K562 (cell line): ENCODE results near the gene TCP11. TPM values are rescaled to one million over a fixed set of nuclear protein-coding genes. Genes with fewer than 3 reads are reported as not detected.

ENCODE experiments used
- ATAC-seq: fragments of 200-7000 bp; cut with Tn5 transposase; 3 replicates; pipeline ENCODE4 v1.9.1; 2020; ENCODE audit warnings: moderate library complexity
- BruUV-seq: library from RNA; stranded (reverse); fragments of 400-500 nt; replicated peaks from 2 replicates; lab custom pipeline; 2021; lab: Mats Ljungman, UMichigan
- CTCF ChIA-PET: fragments of 300-600 bp; formaldehyde crosslinking; extraction: SDS; loops from one replicate; lab custom pipeline; 2021; ENCODE audit warnings: low intra/inter-chr PET ratio; lab: Yijun Ruan, JAX
- POLR2A ChIA-PET: fragments of 300-600, 350-650 bp; sonication (Branson Sonifier 250); formaldehyde crosslinking; extraction: SDS; loops from one replicate; lab custom pipeline; 2021; ENCODE audit warnings: antibody characterized with exemption, inconsistent platforms; lab: Yijun Ruan, JAX
- DNase-seq, 4 experiments: peaks; one replicate each; pipeline versions ENCODE4 v3.0.0 to v3.0.0-alpha.2; 2011 to 2018; ENCODE audit warnings: low spot score in 3 of 4, mixed read lengths in 3 of 4; ENCODE audit errors: extremely low read depth in 1 of 4
- FAIRE-seq: peaks from 2 replicates; lab custom pipeline; 2011; peaks lifted over from hg19 to GRCh38; lab: Jason Lieb, UNC
- H2AFZ ChIP-seq: 2 replicates; pipeline ENCODE4 v1.6.0; 2011; ENCODE audit warnings: low read depth, low read length, control low read depth, inconsistent platforms
- H3K27ac ChIP-seq: fragments of 200-600 bp; 3 replicates; pipeline ENCODE4 v1.8.0; 2011; ENCODE audit warnings: low read depth, mild to moderate bottlenecking, control low read depth, inconsistent platforms, low read length, moderate library complexity, mixed read lengths; ENCODE audit errors: extremely low read depth
- H3K27me3 ChIP-seq, 2 experiments: fragments of 300-600 bp in 1 of 2; 2 replicates in 1 of 2; 3 replicates in 1 of 2; pipeline versions ENCODE4 v1.6.0 to v1.8.0; 2011; ENCODE audit warnings: inconsistent platforms in 2 of 2, low read length in 2 of 2, mild to moderate bottlenecking in 1 of 2, mixed read lengths in 1 of 2, moderate library complexity in 1 of 2; ENCODE audit not compliant: control insufficient read depth in 2 of 2, insufficient read depth in 2 of 2
- H3K36me3 ChIP-seq: fragments of 300-600 bp; 3 replicates; pipeline ENCODE4 v1.8.0; 2011; ENCODE audit warnings: mild to moderate bottlenecking, low read length, inconsistent platforms; ENCODE audit not compliant: control insufficient read depth, insufficient read depth
- H3K4me1 ChIP-seq, 2 experiments: fragments of 200-600 bp in 1 of 2; replicated peaks in 1 of 2; 2 replicates in 1 of 2; 3 replicates in 1 of 2; pipeline versions ENCODE4 v1.5.1 to v1.8.0; 2011; ENCODE audit warnings: inconsistent platforms in 2 of 2, low read length in 2 of 2, mild to moderate bottlenecking in 1 of 2, mixed read lengths in 1 of 2, moderate library complexity in 1 of 2; ENCODE audit not compliant: control insufficient read depth in 2 of 2, insufficient read depth in 2 of 2
- H3K4me2 ChIP-seq: 2 replicates; pipeline ENCODE4 v1.6.1; 2011; ENCODE audit warnings: low read length, control low read depth, inconsistent platforms, mixed read lengths; ENCODE audit not compliant: insufficient read depth
- H3K4me3 ChIP-seq: fragments of 200-600 bp; sonication (generic), shearing (Covaris generic); 2 replicates; pipeline ENCODE4 v1.5.1; 2016; ENCODE audit warnings: control low read depth, inconsistent platforms
- H3K79me2 ChIP-seq: fragments of 200-600 bp; 3 replicates; pipeline ENCODE4 v1.8.0; 2011; ENCODE audit warnings: low read length, inconsistent platforms; ENCODE audit not compliant: control insufficient read depth, insufficient read depth
- H3K9ac ChIP-seq, 2 experiments: 2 replicates each; pipeline versions ENCODE4 v1.6.0 to v1.6.1; 2011; ENCODE audit warnings: low read depth in 2 of 2, low read length in 2 of 2, control low read depth in 1 of 2, inconsistent platforms in 1 of 2, mild to moderate bottlenecking in 1 of 2, mixed read lengths in 1 of 2; ENCODE audit not compliant: insufficient read depth in 1 of 2
- H3K9me1 ChIP-seq: one replicate; pipeline ENCODE4 v1.6.0; 2011; ENCODE audit warnings: inconsistent platforms, mild to moderate bottlenecking, low read length, moderate library complexity; ENCODE audit not compliant: control insufficient read depth, insufficient read depth
- H3K9me3 ChIP-seq: replicated peaks from 2 replicates; pipeline ENCODE4 v1.5.1; 2011; ENCODE audit warnings: low read depth, low read length, inconsistent platforms; ENCODE audit not compliant: control insufficient read depth, insufficient read depth
- H4K20me1 ChIP-seq: replicated peaks from 2 replicates; pipeline ENCODE4 v1.6.1; 2011; ENCODE audit warnings: low read length, inconsistent platforms, mixed read lengths; ENCODE audit not compliant: control insufficient read depth, insufficient read depth
- BDP1 ChIP-seq: IDR thresholded peaks from 3 replicates; pipeline ENCODE4 v1.6.1; 2011; ENCODE audit not compliant: insufficient read length, insufficient read depth
- FOXA3 ChIP-seq, 2 experiments: fragments of 450-650 bp in 1 of 2; sonication (generic) in 1 of 2; formaldehyde crosslinking; IDR thresholded peaks in 1 of 2; conservative IDR thresholded peaks in 1 of 2; 2 replicates each; pipeline versions ENCODE4 v1.4.0 to v1.8.0; 2020 to 2022; ENCODE audit warnings: mild to moderate bottlenecking in 2 of 2, missing genetic modification reagents in 1 of 2
- GABPA ChIP-seq: fragments of 200-800 bp; sonication (Bioruptor generic); conservative IDR thresholded peaks from 2 replicates; pipeline ENCODE4 v1.6.1; 2016; ENCODE audit warnings: low read depth, missing genetic modification characterization, missing compliant biosample characterization
- MYBL2 ChIP-seq, 2 experiments: fragments of 450-650 bp in 1 of 2; sonication (generic) in 1 of 2; formaldehyde crosslinking in 1 of 2; IDR thresholded peaks; 2 replicates each; pipeline versions ENCODE4 v1.6.1 to v1.8.1; 2017 to 2022; ENCODE audit warnings: borderline replicate concordance in 1 of 2, inconsistent platforms in 1 of 2, low read depth in 1 of 2, mild to moderate bottlenecking in 1 of 2, missing genetic modification reagents in 1 of 2, moderate library complexity in 1 of 2
- NELFE ChIP-seq: IDR thresholded peaks from 2 replicates; pipeline ENCODE4 v1.6.1; 2011; ENCODE audit warnings: mild to moderate bottlenecking; ENCODE audit not compliant: insufficient read depth, insufficient read length
- ZNF134 ChIP-seq: fragments of 250-450 bp; sonication (Bioruptor Pico); conservative IDR thresholded peaks from 2 replicates; pipeline ENCODE4 v1.4.0; 2020
- WGBS: fragments of 100-300 bp; shearing (Covaris generic); methylation state at CpG from one replicate; pipeline ENCODE4 v1.1.6; 2016; ENCODE audit warnings: low coverage, mixed read lengths; ENCODE audit not compliant: insufficient coverage; ENCODE audit errors: missing lambda C conversion rate; 5-methylcytosine and 5-hydroxymethylcytosine counted together
- in situ Hi-C: fragments of 300-500 bp; cut with MboI; formaldehyde crosslinking; loops from 4 replicates; pipeline ENCODE4 v1.15.0; 2018; ENCODE audit warnings: inconsistent platforms, mixed read lengths
- intact Hi-C: fragments of 100-400 bp; cut with micrococcal nuclease; formaldehyde crosslinking; loops from 2 replicates; pipeline ENCODE4 v1.14.2; 2022
- polyA plus RNA-seq, 8 experiments: library from polyadenylated mRNA; depleted of rRNA in 4 of 8; stranded (reverse) in 5 of 8; unstranded in 3 of 8; fragments of >200 nt; fragmentation: Nextera tagmentation in 2 of 8; fragmentation: Illumina TruSeq in 1 of 8; extraction: Ambion mirVana in 2 of 8; extraction: Trizol in 1 of 8; gene quantifications; 2 replicates each; pipeline versions ENCODE4 v1.2.1 to v1.2.3, GENCODE V29; 2011 to 2014; ENCODE audit warnings: inconsistent platforms in 1 of 8, missing spikeins in 1 of 8
- total RNA-seq, 7 experiments: library from RNA; depleted of rRNA in 6 of 7; stranded (reverse); fragments of >200 nt in 6 of 7; fragmentation: Illumina TruSeq in 2 of 7; extraction: Trizol in 2 of 7; gene quantifications; 2 replicates each; pipeline versions ENCODE4 v1.2.1 to v1.2.3, GENCODE V29; 2011 to 2021; ENCODE audit warnings: low replicate concordance in 1 of 7
- TF ChIP-seq, protein P1 (sequence below): fragments of 450-650 bp; formaldehyde crosslinking; IDR thresholded peaks from 2 replicates; pipeline ENCODE4 v1.4.0; 2022; ENCODE audit warnings: missing genetic modification characterization
- TF ChIP-seq, protein P2 (sequence below): sonication (generic); IDR thresholded peaks from 2 replicates; pipeline ENCODE4 v1.6.1; 2016

Gene TCP11
- total and polyA plus RNA-seq, 9 of the 15 experiments (the other 6 are each of a cell fraction or from before 2014, with no cell fraction given): not detected

DNA sequence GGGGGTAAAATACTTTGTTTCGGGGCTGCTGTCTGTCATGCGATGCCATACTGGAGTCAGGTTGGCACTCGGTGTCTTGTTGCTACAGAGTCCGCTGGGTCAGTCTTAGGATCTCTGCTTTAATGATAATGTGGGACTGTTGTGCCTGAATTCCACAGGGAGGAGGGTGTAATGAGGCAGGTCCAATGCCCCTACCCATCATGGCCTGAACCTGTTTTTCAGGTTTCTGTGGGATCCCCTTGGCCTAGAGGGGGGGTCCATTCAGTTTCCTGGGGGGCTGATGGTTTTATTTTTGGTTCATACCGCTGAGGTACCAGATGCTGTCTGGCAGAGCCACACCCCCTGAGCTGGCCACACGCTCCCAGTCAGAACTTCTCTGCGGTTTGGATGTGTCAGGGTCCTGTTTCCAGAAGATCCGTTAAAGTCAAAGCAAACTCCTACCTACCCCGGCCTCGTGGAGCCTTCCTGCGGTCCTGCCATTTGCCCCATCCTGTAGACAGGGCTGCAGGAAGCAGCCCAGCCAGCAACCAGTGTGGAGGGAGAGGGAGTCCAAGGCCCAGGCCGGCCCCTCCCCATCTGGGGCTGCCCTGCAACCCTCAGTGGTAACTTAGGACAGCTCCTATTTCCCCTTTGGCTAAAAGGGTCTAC is 69.7 kb downstream of the TCP11 start:
- H3K9me3 ChIP-seq: no peaks in the 10 kb centered on the region
- H2AFZ ChIP-seq: no peak overlapping the region
- no peaks in the 10 kb centered on the region for H3K79me2 ChIP-seq
- no peak for TF ChIP-seq NELFE
- no peak for TF ChIP-seq FOXA3 (CRISPR knock-in tag; conservative IDR thresholded peaks at IDR 0.05 in 1 of 2, IDR thresholded peaks at IDR 0.05 in 1 of 2)
- no peak for TF ChIP-seq BDP1
- TF ChIP-seq, protein P1, sequence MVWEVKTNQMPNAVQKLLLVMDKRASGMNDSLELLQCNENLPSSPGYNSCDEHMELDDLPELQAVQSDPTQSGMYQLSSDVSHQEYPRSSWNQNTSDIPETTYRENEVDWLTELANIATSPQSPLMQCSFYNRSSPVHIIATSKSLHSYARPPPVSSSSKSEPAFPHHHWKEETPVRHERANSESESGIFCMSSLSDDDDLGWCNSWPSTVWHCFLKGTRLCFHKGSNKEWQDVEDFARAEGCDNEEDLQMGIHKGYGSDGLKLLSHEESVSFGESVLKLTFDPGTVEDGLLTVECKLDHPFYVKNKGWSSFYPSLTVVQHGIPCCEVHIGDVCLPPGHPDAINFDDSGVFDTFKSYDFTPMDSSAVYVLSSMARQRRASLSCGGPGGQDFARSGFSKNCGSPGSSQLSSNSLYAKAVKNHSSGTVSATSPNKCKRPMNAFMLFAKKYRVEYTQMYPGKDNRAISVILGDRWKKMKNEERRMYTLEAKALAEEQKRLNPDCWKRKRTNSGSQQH (CRISPR knock-in tag): no peak
- no peak for TF ChIP-seq MYBL2 (IDR thresholded peaks at IDR 0.05; ENCODE audit: low read depth)
- TF ChIP-seq MYBL2 (CRISPR knock-in tag; IDR thresholded peaks at IDR 0.05; ENCODE audit: borderline replicate concordance): no peak
- TF ChIP-seq ZNF134 (CRISPR knock-in tag): no peak
- TF ChIP-seq GABPA: no peak
- TF ChIP-seq, protein P2, sequence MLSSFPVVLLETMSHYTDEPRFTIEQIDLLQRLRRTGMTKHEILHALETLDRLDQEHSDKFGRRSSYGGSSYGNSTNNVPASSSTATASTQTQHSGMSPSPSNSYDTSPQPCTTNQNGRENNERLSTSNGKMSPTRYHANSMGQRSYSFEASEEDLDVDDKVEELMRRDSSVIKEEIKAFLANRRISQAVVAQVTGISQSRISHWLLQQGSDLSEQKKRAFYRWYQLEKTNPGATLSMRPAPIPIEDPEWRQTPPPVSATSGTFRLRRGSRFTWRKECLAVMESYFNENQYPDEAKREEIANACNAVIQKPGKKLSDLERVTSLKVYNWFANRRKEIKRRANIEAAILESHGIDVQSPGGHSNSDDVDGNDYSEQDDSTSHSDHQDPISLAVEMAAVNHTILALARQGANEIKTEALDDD: no peak
- no peaks in the 10 kb centered on the region for H3K4me1 ChIP-seq
- H3K36me3 ChIP-seq: no peaks in the 10 kb centered on the region
- H3K4me2 ChIP-seq: no peak overlapping the region
- no peak overlapping the region for H3K27ac ChIP-seq
- no peak for ATAC-seq
- POLR2A ChIA-PET: no interaction called here
- WGBS: 68% methylated on average over 12 of the region's 12 CpGs
- no peaks in the 10 kb centered on the region; the same call in 1 of the 2 replicates for H4K20me1 ChIP-seq
- no peaks in the 10 kb centered on the region for H3K27me3 ChIP-seq
- no TSS peak for BruUV-seq
- intact Hi-C loops: no loop called here
- in situ Hi-C loops: no loop called here
- no peaks in the 10 kb centered on the region for H3K9me1 ChIP-seq
- no peak for DNase-seq
- FAIRE-seq: no peak
- 0 out of 4 replicates have a peak overlapping the region, but pooled peaks of 1 of the 2 experiments have one; percentile 47 for H3K9ac ChIP-seq
- CTCF ChIA-PET: no interaction called here
- H3K4me3 ChIP-seq: no peak overlapping the region
